Measurements from ENCODE around the gene SLC4A8. TPM values are rescaled to one million over a fixed set of nuclear protein-coding genes. Genes with fewer than 3 reads are reported as not detected.

SLC4A8 gene
- total RNA-seq, 2 experiments from 2014 or later = 1.3 to 1.8 TPM

DNA sequence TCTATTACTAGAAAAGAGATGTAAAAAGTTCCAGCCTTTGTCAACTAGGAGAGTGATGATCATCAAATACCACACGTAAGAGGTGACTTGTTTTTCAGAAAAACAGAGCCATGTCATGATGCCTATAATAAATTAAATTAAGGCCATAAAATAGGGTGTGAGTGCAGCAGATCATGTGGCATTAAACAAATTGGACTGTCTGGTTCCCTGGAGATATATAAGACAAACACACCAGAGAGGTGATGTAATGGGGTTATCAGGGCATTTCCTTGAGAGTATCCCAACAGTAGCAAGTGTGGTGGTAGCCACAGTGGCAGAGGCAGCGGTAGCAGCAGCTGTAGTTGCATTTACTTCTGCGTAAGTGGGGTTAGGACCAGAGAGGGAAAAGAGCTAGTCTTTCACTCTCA lies 18.8 kb upstream of the SLC4A8 start:
- intact Hi-C loops (cut with DNase I, micrococcal nuclease) = no loop called here
- Mint-ChIP-seq H3K4me3 (no peak overlapping the region), H3K4me1 (ENCODE audit: low read depth) (peaks cover 6% of the 10 kb centered on the region), H3K9me3 (no peaks in the 10 kb centered on the region), H3K27ac (no peak overlapping the region), H3K27me3 (no peaks in the 10 kb centered on the region), H3K36me3 (ENCODE audit: low read depth) (no peaks in the 10 kb centered on the region)
- TF ChIP-seq, protein P1, sequence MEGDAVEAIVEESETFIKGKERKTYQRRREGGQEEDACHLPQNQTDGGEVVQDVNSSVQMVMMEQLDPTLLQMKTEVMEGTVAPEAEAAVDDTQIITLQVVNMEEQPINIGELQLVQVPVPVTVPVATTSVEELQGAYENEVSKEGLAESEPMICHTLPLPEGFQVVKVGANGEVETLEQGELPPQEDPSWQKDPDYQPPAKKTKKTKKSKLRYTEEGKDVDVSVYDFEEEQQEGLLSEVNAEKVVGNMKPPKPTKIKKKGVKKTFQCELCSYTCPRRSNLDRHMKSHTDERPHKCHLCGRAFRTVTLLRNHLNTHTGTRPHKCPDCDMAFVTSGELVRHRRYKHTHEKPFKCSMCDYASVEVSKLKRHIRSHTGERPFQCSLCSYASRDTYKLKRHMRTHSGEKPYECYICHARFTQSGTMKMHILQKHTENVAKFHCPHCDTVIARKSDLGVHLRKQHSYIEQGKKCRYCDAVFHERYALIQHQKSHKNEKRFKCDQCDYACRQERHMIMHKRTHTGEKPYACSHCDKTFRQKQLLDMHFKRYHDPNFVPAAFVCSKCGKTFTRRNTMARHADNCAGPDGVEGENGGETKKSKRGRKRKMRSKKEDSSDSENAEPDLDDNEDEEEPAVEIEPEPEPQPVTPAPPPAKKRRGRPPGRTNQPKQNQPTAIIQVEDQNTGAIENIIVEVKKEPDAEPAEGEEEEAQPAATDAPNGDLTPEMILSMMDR (IDR thresholded peaks at IDR 0.05) = no peak
- ATAC-seq (ENCODE audit: poor library complexity) = no peak
- no peaks in the 10 kb centered on the region for H3K36me3 ChIP-seq (ENCODE audit: insufficient read depth, low read length)
- H3K4me1 ChIP-seq (ENCODE audit: insufficient read depth, low read length) = no peaks in the 10 kb centered on the region
- no peak for DNase-seq
- no peak overlapping the region for H3K4me3 ChIP-seq (ENCODE audit: low read length)
- no peaks in the 10 kb centered on the region for H3K27me3 ChIP-seq (ENCODE audit: control insufficient read depth in 1 of 2, insufficient read depth in 2 of 2, low read length in 2 of 2)
- no peaks in the 10 kb centered on the region for H3K9me3 ChIP-seq (ENCODE audit: control insufficient read depth in 1 of 2, insufficient read depth in 1 of 2, low read length in 2 of 2)
- no peak overlapping the region for H3K27ac ChIP-seq (ENCODE audit: low read depth in 1 of 2, low read length in 2 of 2)
- ChIA-PET POLR2A (no interaction called here), CTCF (interaction anchor here (0.6 kb wide), 1 partner anchor 86 kb away, joined by 3 read pairs; no protein-coding TSS in a partner anchor)

DNA sequence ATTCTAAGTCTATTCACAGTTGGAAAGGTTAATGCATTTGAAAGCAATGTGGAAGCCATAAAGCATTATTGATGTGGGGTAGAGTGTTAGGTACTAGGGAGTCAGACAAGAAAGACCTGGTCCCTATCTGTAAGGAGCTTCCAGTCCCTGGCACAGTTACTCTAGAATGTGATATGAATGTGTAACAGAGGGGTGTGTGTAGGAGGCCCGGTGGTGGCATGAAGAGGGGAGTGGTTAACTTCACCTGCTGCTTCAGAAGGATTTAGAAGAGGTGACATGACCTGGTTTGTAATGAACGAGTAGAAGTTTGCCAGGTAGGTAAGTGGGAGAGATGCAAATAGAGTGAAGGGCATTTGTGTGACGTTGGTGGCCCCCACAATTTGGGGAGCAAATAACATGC lies 18.3 kb upstream of the SLC4A8 start:
- Histone ChIP-seq H3K4me1 (ENCODE audit: insufficient read depth, low read length) (no peaks in the 10 kb centered on the region), H3K9me3 (ENCODE audit: control insufficient read depth in 1 of 2, insufficient read depth in 1 of 2, low read length in 2 of 2) (no peaks in the 10 kb centered on the region), H3K27ac (ENCODE audit: low read depth in 1 of 2, low read length in 2 of 2) (no peak overlapping the region), H3K36me3 (ENCODE audit: insufficient read depth, low read length) (no peaks in the 10 kb centered on the region), H3K4me3 (ENCODE audit: low read length) (no peak overlapping the region), H3K27me3 (ENCODE audit: control insufficient read depth in 1 of 2, insufficient read depth in 2 of 2, low read length in 2 of 2) (no peaks in the 10 kb centered on the region)
- H3K4me1 Mint-ChIP-seq (ENCODE audit: low read depth) = peaks cover 6% of the 10 kb centered on the region
- H3K27me3 Mint-ChIP-seq = no peaks in the 10 kb centered on the region
- TF ChIP-seq, protein P1 (IDR thresholded peaks at IDR 0.05) = no peak
- intact Hi-C loops (cut with DNase I, micrococcal nuclease) = no loop called here
- no peaks in the 10 kb centered on the region for H3K9me3 Mint-ChIP-seq
- ATAC-seq (ENCODE audit: poor library complexity) = no peak
- no peak overlapping the region for H3K4me3 Mint-ChIP-seq
- no peak for DNase-seq
- POLR2A ChIA-PET = no interaction called here
- CTCF ChIA-PET = interaction anchor here (0.6 kb wide), 1 partner anchor 86 kb away, joined by 3 read pairs; no protein-coding TSS in a partner anchor
- no peaks in the 10 kb centered on the region for H3K36me3 Mint-ChIP-seq (ENCODE audit: low read depth)
- no peak overlapping the region for H3K27ac Mint-ChIP-seq

- CTCF ChIA-PET = no interaction called here
- H3K27ac ChIP-seq (ENCODE audit: low read depth in 1 of 2, low read length in 2 of 2) = no peak overlapping the region
- no peaks in the 10 kb centered on the region for H3K9me3 ChIP-seq (ENCODE audit: control insufficient read depth in 1 of 2, insufficient read depth in 1 of 2, low read length in 2 of 2)
- intact Hi-C loops (cut with DNase I, micrococcal nuclease) = no loop called here
- H3K27ac Mint-ChIP-seq = no peak overlapping the region
- no peaks in the 10 kb centered on the region for H3K27me3 ChIP-seq (ENCODE audit: control insufficient read depth in 1 of 2, insufficient read depth in 2 of 2, low read length in 2 of 2)
- H3K9me3 Mint-ChIP-seq = no peaks in the 10 kb centered on the region
- no peaks in the 10 kb centered on the region for H3K36me3 Mint-ChIP-seq (ENCODE audit: low read depth)
- ATAC-seq (ENCODE audit: poor library complexity) (no peak), DNase-seq (no peak)
- TF ChIP-seq, protein P1 (IDR thresholded peaks at IDR 0.05) = no peak
- no peaks in the 10 kb centered on the region for H3K4me1 ChIP-seq (ENCODE audit: insufficient read depth, low read length)
- no peak overlapping the region for H3K4me3 ChIP-seq (ENCODE audit: low read length)
- peaks cover 6% of the 10 kb centered on the region for H3K4me1 Mint-ChIP-seq (ENCODE audit: low read depth)
- POLR2A ChIA-PET = no interaction called here
- no peak overlapping the region for H3K4me3 Mint-ChIP-seq
- H3K27me3 Mint-ChIP-seq = no peaks in the 10 kb centered on the region
- no peaks in the 10 kb centered on the region for H3K36me3 ChIP-seq (ENCODE audit: insufficient read depth, low read length)
Observed at GRCh38 chr12:51406859-51407258, 17.8 kb upstream of the SLC4A8 start.

Measured in CD4-positive, alpha-beta T cell (primary cell).